Measurements from ENCODE around the gene RTN4R.
"Not testable (repeated sequence)": the region's sequence is repeated elsewhere in the genome, so short reads cannot be mapped to it uniquely, and the experiment has no call there.

The RTN4R gene

DNA sequence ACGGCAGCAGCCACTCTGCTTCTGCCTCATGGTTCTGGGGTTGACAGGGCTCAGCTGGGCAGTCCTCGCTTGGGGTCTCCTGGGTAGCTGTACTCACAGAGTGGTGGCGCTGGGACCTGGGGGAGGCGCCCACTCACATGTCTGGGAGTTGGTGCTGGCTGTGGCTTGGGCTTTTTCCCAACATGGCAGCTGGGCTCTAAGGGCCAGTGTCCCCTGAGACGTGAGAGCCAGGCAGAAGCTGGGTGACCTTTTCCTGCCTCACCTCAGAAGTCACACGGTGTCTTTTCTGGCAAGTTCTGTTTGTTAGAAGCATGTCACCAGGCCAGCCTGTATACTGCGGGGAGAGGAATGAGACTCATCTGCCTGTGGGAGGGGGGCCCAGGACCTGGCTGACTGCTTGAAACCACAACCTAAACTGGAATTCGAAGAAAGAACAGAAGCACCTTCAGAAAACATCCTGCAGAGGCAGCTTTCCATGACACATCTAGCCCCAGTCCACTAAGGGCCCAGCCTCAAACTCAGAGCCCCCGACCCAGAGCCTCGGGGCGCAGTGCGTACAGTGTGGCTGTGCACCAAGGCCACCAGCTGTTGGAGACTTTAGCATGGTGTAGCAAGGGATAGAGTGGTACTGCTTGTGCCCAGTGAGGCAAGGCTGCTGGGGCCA lies 37.2 kb upstream of the RTN4R start:
- not testable (repeated sequence) for DNase-seq

- DNase-seq, result no peak
Observed at GRCh38 chr22:20304646-20305045, 36.5 kb upstream of the RTN4R start.

DNA sequence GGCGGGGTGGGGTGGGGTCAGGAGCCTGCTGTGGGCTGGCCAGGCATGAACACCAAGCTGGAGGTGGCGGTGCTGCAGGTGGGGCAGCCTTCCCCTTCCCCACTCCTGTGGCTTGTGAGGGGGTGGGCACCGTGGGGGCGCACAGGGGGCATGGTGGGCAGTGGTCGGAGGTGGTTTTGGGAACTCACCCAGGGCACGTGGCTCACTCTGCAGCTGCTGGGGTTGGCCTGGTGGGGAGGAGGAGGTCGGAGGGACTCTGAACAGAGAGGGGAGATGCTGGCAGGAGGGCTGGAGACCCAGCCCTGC lies 35.1 kb upstream of the RTN4R start:
- DNase-seq, result not testable (repeated sequence)

DNA sequence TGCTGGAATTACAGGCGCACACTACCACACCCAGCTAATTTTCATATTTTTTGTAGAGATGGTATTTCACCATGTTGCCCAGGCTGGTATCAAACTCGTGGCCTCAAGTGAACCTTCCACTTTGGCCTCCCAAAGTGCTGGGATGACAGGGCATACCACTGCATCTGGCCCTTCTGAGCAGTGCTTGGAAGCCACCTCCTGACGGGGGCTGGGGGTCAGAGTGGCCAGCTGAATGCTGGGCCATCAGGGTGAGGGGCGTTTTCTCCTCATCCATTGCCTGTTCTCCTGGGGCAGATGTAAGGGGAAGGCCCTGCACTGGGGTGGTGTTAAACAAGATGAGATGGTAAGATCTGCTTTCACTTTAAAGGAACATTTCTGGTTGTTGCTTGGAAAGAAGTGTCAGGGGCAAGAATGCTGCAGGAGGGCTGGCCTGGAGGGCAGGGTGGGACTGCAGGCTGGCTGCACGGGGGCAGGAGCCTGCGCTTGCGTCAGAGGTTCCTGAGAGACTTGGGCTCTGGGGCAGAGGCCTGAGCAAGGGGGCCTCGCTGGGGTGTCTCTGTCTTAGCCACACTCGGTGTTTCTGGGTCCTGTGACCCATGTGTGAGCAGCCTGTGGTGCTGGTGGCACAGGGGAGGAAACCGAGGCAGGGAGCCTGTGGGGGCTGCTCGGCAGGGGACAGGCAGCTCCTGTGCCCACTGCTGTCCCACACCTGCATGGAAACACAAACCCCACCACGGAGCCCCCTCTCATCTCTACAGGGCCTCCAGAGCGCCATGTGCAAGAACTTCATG lies 34.5 kb upstream of the RTN4R start:
- DNase-seq, result no peak

DNA sequence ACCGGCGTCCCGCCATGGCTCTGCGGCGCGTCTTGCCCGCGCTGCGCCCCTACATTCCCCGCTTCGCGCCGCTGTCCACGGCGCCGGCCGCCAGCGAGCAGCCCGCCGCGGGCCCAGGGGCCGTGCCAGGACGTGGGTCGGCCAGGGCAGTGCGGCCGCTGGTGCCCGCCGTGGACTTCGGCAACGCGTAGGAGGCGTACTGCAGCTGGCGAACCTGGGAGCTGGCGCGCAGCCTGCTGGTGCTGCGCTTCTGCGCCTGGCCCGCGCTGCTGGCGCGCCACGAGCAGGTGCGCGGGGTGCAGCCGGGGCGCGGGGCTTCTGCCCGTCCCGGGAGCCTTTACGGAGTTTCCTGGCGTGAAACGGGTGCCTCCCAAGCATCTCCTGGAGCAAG lies 31.6 kb upstream of the RTN4R start:
- peak; percentile 33 for DNase-seq

DNA sequence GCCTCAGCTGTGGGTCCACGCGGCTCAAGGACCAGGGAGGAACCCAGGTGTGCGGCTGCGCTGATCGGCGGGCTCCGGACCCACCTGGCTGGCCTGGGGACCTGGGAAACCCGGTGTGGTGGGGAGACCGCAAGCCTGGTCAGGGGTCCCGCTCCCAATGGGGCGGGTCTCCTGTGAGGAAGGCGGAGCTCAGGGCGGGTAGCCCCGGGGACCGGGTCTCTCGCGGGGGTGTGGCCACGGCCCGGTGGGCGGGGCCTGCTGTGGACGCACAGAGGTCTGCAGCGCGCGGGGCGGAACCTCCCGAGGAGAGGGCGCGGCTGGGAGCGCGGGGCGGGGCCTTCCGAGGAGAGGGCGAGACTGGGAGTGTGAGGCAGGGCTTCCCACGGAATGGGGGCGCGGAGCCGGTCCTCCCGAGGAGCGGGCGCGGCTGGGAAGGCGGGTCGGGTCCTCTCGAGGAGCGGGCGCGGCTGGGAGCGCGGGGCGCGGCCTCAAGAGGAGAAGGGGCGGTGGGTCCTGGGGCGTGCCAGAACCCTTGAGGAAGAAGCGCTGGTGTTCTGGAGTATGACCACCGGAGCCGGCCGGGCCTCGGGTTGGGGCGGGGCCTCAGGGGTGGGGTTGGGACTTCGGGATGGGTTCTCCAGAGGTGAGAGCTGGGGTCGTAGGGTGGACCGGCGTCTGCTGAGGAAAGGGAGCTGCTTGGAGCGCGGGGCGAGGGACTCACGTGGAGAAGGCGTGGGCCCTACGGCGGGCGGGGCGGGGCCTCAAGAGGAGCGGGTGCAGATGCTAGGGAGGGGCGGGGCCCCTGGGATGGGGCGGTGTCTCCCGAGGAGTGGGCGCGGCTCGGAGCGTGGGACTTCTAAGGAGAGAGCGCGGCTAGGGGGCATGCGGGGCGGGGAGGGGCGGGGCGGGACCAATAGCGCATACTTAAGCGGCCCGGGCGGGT lies 31.0 kb upstream of the RTN4R start:
- peak; percentile 90 for DNase-seq

DNA sequence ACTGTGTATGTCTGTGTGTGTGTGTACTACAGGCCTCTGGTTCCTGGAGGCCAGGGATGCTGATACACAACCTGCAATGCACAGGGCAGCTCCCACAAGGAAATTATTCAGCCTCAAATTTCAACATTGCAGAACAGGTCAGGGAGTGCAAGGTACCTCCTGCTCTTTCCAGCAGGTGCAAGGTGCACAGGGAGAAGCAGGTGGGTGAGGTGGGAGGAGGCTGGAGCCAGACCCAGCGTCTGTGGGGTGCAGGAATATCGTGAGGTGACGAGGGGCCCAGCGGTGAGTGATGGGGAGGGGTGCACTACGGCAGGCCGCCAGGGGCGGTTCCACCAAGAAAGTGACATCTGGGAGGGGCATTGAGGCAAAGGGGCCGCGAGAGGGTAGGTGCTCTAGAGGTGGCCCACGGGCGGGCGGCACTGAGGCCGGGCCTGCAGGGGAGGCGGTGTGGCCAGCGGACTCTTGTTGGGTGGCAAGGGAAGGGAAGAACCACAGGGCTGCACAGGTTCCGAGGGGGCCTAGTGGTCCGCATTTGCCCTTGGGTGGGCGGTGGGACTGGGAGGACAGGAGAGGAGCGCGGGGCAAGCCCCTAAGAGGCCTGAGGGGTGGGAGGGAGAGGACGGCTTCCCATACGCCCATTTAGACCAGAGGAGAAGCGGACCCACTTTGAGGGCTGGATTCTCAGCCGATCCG lies 30.1 kb upstream of the RTN4R start:
- no peak for DNase-seq

DNA sequence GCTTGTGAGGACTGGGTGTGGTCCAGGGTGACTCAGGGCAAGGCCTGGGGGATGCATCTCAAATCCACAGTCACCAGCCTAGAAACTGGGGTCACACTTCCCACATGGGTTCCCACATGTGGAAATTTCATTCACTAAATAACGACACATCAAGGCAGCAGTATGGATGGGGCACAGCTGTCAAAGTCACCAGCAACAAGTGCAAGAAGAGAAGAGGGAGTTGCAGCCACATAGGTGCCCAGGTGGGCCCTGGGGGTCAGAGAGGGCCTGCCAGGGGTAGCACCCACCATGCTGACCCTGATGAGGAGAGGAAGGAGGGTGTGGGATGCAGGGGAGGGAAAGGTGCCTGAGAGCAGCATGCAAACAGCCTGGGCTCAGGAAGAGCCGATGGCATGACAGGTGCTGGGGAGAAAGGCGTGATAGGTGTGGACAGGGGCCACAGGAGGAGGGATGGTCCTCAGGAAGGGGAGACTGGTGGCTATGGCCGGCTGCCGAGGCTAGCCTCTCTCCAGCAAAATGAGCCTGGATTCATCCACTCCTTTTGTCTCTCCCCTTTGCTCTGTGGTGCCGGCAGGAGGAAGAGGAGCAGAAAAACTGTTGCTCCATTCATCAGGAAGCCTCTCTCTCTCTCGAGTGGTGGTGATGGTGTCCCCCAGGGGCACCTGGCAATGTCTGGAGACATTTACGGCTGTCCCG lies 29.4 kb upstream of the RTN4R start:
- no peak for DNase-seq

DNA sequence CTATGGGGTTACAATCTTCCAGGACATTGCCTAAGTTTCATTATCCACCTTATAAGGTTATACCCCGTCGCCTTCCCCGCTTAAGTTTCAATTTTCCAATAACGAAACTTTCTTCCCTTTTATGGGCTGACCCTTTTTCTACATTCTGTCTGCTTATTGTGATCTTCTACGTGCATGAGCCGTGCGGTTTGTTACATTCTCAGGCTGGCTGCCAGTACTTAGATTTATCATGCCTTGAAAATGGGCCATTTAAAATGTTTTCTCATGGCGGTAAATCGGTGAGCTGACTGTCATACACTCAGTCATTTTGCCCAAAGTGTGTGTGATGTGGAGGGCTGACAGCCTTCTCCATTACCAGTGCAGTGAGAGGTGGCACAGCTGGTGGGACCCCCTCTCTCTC lies 28.5 kb upstream of the RTN4R start:
- no peak for DNase-seq

DNA sequence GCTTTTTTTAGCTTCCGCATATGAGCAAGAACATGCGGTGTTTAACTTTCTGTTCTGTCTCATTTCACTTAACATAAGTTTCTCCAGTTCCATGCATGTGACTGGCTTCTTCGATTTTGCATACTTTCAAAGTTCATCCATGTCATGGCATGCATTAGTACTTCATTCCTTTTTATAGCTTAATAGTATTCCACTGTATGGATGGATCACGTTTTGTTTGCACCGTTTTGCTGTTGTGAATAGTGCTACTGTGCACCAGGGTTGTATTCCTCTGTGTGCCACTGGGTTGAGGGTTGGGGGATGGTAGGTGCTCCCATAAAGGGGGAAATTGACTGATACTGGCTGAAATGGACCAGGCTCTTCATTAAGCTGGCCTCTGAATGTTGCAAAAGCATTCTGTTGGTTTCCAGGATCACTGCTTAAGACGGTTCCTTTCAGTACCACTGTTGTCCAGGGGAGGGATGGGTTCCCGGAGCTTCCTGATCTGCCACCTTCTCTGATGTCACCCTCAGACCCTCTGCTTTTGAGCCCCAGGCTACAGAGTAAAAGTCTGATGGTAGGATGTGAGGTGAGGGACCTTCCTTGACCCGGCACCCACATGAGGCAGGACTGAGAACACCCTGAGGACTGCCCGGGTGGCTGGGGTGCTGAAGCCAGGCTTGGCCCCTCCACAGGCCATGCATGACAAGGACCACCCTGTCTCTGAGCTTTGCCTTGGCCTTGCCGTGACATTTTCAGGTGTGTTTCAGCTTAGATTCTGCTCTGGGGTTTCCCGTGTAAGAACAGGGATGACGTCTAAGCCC lies 27.3 kb upstream of the RTN4R start:
- DNase-seq, result no peak

DNA sequence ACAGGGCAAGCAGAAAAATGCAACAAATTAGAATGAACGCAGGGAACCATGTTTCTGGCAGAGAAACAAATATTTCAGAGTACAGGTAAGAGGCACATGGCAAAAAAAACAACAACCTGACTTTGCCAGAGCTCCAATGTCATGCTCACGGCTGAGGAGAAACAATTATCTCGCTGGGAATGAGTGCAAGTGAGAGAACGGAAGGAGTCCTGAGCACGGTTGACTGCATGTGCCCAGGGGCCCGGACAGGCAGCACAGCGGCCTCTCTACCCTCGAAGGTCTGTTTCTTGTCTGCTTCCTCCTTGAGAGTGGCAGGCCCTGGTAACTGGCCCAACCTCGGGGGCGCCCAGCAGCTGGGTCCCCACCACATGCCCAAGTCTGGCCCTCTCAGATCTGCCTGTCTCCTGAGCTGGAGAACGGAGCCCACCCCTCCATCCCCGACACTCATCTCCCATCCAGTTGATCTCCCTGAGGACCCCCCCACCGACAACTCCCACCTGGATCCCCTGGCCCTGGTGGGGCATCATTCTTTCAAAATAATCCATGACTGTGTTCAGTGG lies 24.6 kb upstream of the RTN4R start:
- DNase-seq, result no peak

GRCh38 chr22:20292108-20292507 lies 24.0 kb upstream of the RTN4R start:
- no peak for DNase-seq

DNA sequence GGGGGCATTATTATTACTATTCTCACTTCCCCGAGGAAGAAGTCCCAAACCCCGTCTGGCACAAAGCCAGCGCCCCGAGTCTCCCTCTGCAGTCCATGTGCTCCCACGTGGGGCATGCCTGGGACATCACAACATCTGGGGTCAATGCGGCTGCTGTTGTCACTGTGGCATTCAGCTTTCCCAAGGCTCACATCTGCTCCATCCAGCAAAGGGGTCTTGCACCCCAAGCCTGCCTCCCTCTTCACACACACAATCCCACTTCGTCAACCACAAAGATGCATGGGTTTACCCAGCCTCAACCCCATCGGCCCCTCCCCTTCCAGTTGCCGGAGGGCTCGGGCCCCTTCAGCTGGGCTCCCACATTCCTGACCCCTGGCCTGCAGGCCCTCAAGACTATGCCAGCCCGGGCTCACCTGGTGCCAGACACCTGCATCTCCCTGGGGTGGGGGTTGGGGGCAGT lies 23.5 kb upstream of the RTN4R start:
- no peak for DNase-seq

DNA sequence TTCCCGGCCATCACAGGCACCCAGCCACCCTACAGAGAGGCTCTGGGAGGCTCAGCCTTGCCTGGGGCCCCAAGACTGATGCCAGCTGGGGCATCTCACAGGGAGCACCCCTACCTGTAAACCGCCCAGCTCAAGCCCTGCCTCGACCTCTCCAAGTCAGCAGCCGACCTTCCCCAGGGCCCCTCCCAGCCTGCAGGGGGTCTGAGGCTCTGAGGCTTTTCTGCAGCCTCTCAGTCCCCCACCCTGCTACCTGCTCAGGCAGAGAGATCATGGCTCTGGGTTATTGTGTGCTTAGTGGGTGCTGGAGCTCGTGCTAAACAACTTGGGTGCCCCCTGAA lies 23.1 kb upstream of the RTN4R start:
- DNase-seq, result no peak

GRCh38 chr22:20290578-20291248 lies 22.6 kb upstream of the RTN4R start:
- DNase-seq, result no peak

DNA sequence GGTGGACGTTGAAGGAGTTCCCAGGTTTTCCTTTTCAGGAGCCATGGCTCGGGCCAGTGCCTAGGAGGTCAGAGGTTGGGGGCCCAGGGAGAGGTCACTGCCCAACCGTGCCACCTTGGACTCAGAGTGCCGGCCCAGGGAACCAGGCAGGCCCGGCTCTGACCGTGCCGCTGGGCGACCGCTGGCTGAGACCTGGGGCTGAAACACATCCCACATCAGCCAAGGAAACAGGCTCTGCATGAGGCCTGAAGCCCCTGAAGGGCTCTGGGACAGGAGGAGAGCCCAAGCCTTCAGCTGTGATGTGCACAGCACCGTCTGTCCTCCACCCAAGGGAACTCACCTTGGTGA lies 21.9 kb upstream of the RTN4R start:
- no peak for DNase-seq

- DNase-seq, result not testable (repeated sequence)
Observed at GRCh38 chr22:20289182-20290044, 21.3 kb upstream of the RTN4R start.

DNA sequence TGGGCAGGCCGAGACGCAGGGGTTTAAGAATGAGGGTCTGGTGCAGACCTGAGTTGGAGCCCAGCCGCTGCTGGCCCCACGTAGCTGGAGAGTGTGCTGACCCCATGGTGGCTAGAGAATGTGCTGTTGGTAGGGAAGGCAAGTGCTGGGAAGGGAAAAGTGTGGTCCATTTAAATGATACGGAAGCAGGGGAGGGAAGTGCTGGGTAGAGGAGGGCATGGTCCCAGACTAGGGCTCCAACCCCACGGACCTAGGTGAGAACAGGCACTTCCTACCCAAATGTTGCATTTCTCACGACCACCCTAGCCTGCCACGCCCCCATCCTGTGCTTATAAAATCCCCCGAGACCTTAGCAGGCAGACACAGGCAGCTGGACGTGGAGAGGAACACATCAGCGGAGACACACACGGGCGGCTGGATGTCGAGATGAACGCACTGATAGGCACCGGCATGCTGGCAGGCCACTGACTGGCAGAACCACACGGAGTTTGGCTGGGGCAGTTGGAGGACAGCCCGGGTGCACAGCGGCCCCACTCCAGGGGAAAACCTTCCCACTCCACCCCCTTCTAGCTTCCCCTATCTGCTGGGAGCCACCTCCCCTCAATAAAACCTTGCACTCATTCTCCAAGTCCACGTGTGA lies 18.8 kb upstream of the RTN4R start:
- DNase-seq, result not testable (repeated sequence)

GRCh38 chr22:20286312-20286660 lies 18.2 kb upstream of the RTN4R start:
- DNase-seq, result not testable (repeated sequence)

All from NCI-H2171 (cell line).